T-helper 1 cell treated with Interleukin-12 subunit alpha and Interleukin-12 subunit beta and Interleukin-4 antibody, amounts not matched to agents 30 ng/mL and 1 ng/mL, for 36 hours (primary cell): ENCODE results near the gene KDM2A. TPM values are rescaled to one million over a fixed set of nuclear protein-coding genes. Genes with fewer than 3 reads are reported as not detected.
"Not testable (repeated sequence)": the region's sequence is repeated elsewhere in the genome, so short reads cannot be mapped to it uniquely, and the experiment has no call there.

Experiments
- intact Hi-C: fragments of 100-400 bp; cut with micrococcal nuclease; formaldehyde crosslinking; loops from one replicate; pipeline ENCODE4 v1.15.1; 2024
- total RNA-seq: library from RNA; stranded (reverse); gene quantifications from 2 replicates; pipeline ENCODE4 v1.2.3, GENCODE V29; 2022

Gene KDM2A
- total RNA-seq, 1 donor from 2014 or later = 149 TPM

DNA sequence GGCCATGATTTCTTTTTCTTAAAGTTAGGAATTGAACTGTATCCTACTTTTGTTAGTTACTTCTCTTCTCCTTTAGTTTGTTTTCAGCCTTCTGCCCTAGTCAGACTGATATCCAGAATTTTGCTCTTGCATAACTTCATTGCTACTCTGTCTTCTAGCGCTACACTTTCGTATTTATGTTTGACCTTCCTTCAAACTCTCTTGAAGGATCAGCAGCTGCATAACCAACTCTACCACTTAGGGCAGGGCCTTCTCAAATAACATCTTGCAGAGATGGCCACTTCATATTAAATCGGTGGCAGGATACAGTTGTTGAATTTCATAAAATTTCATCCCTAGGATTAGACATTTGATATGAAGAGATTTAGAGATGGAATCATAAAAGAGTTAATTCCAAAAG, 43.9 kb downstream of the KDM2A start:
- intact Hi-C loops = no loop called here

DNA sequence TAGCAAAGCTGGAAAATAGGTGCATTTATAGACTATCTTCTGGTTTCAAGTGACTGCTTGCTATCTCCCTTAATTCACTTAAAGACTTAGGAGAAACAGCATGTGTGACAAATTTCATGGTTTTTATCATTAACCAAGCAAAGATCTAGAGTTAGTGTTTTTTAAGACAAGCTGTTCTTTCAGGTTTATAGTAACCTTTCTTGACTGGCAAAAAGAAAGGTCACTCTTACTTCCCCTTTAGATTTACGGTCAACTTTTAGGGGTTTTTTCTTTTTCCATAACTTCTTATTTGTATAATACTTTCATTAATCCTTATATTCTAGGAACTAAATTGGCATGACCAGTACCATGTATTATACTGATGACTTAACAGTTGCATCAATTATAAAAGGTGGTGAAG, 46.6 kb downstream of the KDM2A start:
- intact Hi-C loops = loop anchor here (5.0 kb wide), 1 partner anchor 43 kb away; no protein-coding TSS in a partner anchor

GRCh38 chr11:67167091-67167490, 48.0 kb downstream of the KDM2A start:
- intact Hi-C loops = loop anchor here (5.0 kb wide), 1 partner anchor 45 kb away; no protein-coding TSS in a partner anchor

GRCh38 chr11:67167719-67168118, 48.7 kb downstream of the KDM2A start:
- intact Hi-C loops = loop anchor here (1.0 to 5.0 kb wide), 2 partner anchors 45 to 86 kb away; no protein-coding TSS in a partner anchor

GRCh38 chr11:67168911-67169310, 49.8 kb downstream of the KDM2A start:
- intact Hi-C loops = loop anchor here (1.0 to 5.0 kb wide), 2 partner anchors 47 to 88 kb away; no protein-coding TSS in a partner anchor

GRCh38 chr11:67174311-67174710, 55.2 kb downstream of the KDM2A start:
- intact Hi-C loops = no loop called here

DNA sequence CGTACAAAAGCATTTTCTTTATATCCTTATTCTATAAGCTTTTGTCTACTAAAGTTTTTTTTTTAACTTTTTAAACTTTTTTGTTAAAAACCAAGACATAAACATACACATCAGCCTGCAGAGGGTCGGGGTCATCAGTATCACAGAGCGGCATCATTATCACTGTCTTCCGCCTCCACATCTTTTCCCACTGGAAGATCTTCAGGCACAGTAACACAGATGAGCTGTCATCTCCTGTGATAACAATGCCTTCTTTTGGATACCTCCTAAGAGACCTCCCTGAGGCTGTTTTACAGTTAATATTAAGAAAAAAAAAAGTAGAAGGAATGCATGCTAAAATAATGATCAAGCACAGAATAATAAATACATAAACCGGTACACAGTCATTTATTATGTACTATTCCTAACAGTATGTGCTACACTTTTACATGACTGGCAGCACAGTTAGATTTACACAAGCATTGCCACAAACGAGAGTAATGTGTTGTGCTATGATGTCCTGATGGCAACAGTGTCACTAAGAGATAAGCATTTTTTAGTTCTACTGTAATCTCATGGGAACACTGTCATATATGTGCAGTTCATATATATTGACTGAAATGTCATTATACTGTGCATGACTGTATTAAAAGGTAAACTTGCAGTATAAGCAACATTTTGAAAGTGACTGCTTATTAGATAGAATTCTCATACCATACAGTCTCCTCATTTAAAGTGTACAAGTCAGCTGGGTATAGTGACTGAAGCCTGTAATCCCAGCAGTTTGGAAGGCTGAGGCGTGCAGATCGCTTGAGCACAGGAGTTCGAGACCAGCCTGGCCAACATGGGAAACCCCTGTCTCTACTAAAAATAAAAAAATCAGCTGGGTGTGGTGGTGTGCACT, 58.6 kb downstream of the KDM2A start:
- intact Hi-C loops = no loop called here

GRCh38 chr11:67178421-67178820, 59.4 kb downstream of the KDM2A start:
- intact Hi-C loops = no loop called here

- intact Hi-C loops = no loop called here
Measured at GRCh38 chr11:67178878-67179277, 59.8 kb downstream of the KDM2A start.

- intact Hi-C loops = loop anchor here (5.0 kb wide), 1 partner anchor 1248 kb away; no protein-coding TSS in a partner anchor
Measured at GRCh38 chr11:67179892-67180490, 60.9 kb downstream of the KDM2A start.

DNA sequence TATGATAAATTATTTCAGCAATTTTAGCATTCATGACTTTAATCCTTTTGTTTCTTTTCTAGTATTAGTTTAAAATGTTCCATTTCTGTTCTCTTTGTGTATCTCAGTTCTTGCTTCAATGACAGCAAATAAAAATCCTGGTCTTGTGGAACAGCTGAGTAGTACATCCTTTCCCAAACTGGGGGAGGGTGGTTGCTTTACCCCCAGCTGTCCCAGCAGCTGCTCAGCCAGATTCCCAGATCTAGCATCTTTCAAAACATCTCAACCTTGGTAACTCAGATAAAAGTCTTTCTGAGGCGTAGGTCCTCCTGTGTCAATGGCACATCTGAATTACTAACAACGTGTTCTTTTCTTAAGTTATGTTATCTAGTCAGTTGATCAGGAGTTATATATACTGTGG, 75.0 kb downstream of the KDM2A start:
- intact Hi-C loops = no loop called here

GRCh38 chr11:67195971-67196456, 77.0 kb downstream of the KDM2A start:
- intact Hi-C loops = loop anchor here (1.0 kb wide), 1 partner anchor 10 kb away; no protein-coding TSS in a partner anchor

- intact Hi-C loops = no loop called here
Measured at GRCh38 chr11:67197606-67198005, 78.5 kb downstream of the KDM2A start.

DNA sequence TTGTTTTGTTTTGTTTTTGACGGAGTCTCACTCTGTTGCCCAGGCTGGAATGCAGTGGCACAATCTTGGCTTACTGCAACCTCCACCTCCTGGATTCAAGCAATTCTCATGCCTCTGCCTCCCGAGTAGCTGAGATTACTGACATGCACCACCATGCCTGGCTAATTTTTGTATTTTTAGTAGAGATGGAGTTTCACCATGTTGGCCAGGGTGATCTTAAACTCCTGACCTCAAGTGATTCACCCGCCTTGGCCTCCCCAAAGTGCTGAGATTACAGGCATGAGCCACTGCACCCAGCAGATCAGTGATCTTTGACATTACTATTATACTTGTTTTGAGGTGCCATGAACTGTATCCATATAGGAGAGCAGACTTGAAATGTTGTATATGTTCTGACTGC, 79.7 kb downstream of the KDM2A start:
- intact Hi-C loops = not testable (repeated sequence)

DNA sequence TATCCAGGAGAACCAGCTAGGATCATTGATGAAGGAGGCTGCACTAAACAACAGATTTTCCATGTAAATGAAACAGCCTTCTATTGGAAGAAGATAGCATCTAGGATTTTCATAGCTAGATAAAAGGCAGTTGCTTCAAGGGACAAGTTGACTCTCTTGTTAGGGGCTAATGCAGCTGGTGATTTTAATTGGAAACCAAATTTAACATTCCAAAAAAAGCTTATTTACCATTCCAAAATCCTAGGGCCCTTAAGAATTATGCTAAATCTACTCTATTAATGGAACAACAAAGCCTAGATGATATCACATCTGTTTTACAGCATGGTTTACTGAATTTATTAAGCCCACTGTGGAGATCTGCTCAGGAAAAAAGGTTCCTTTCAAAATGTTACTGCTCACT, 80.7 kb downstream of the KDM2A start:
- intact Hi-C loops = no loop called here

DNA sequence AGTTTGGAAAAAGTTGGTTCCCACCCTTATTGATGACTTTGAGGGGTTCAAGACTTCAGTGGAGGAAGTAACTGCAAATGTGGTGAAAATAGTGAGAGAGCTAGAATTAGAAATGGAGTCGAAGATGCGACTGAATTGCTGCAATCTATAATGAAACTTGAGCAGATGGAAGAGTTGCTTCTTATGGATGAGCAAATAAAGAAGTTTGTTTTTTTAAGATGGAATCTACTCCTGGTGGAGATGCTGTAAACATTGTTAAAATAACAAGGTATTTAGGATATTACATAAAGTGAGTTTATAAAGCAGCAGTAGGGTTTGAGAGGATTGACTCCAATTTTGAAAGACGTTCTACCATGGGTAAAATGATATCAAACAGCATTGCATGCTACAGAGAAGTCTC, 83.0 kb downstream of the KDM2A start:
- intact Hi-C loops = no loop called here

GRCh38 chr11:67204822-67205221, 85.8 kb downstream of the KDM2A start:
- intact Hi-C loops = no loop called here

- intact Hi-C loops = not testable (repeated sequence)
Measured at GRCh38 chr11:67209222-67209621, 90.2 kb downstream of the KDM2A start.

DNA sequence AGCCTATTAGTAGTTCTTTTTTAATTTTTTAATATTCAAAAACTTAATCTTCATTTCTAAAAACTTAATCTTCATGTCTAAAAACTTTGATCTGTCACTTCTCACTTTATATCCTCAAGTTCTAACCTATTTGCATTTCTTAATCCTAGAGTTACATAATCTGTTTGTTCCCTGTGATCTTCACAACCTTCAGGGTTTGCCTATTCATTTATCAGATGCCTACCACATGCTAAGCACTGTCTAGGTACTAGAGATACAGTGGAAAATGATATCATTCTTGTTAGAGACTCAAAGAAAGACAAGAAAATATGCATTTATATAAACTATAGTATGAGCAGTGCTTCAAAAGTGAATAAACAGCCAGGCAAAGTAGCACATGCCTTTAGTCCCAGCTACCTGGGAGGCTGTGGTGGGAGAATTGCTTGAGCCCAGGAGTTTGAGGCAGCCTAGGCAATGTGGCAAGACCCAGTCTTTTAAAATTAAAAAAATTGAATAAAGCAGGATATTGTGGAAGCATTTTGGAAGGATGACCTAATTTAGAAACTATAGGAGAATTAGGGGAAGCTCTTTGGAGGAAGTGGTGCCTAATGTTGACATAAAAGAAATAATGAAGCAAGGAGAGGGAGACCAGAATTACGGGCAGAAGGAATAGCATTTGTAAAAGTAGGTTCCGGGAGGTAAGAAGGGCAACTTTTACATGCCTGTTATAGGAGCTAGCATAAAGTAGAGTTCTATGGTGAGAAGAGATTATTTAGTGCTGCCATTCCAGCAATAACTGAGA, 92.8 kb downstream of the KDM2A start:
- intact Hi-C loops = no loop called here

GRCh38 chr11:67213178-67213621, 94.1 kb downstream of the KDM2A start:
- intact Hi-C loops = no loop called here

GRCh38 chr11:67227726-67228125, 108.7 kb downstream of the KDM2A start:
- intact Hi-C loops = no loop called here
